Hepatic stellate cell (primary cell): ENCODE data around the gene OGFR.
"Not testable (repeated sequence)": the region's sequence is repeated elsewhere in the genome, so short reads cannot be mapped to it uniquely, and the experiment has no call there.

Experiments
- DNase-seq: peaks from one replicate; pipeline ENCODE4 v3.0.0; 2011; ENCODE audit warnings: low spot score

The OGFR gene

DNA sequence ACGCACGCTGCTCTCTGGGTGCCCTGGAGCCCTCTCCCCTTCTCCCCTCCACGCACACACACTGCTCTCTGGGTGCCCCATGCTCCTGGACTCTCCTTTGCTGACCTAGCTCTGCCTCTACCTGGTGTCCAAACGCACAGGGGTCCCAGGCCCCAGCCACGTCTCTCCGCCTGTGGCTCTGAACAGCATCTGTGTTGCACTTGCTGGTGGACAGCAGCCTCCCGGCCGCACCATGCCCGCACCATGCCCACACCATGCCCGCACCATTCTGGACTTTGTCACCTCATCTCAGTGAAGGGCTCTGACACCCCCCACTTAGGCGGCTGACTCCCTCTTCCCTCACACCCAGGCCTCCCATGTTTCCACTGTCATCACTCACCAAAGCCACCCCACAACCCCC lies 35.2 kb downstream of the OGFR start:
- DNase-seq: no peak

DNA sequence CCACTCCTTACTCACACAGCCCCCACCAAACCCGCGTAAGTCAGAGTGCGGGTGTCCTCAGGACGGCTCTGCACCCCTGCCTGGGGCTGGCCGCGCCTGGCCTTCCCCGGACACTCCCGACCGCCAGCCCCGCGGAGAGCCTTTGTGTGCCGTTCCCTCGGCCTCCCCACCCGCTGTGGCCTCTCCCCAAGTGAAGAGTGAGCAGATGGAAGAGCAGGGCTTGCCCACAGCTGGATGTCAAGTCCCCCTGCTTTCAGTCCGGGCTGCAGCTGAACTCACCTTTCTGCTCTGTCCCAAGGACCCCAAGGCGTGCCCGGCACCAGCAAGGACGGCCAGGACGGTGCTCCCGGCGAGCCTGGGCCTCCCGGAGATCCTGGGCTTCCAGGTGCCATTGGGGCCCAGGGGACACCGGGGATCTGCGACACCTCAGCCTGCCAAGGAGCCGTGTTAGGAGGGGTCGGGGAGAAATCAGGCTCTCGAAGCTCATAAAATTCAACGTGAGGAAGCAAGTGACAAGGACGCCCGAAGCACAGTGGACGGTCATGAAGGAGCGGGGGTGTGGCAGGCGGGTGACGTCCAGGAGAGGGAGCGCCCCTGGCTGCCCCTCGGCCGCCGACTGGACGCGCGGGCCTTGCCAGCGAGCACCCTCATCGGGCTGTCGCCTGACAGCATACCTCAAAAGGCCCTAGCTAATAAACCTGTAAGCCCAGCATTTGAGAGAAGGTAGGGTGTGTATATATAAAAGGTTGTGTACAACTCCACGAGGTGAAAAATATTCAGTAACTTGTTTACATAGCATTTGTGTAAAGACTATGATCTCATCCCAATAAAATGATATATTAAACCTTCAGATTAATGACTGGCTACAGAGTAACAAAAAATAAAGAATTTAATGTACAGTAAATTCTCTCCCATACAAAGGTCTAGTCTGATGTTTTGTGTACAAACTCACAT lies 35.9 kb downstream of the OGFR start:
- no peak for DNase-seq

DNA sequence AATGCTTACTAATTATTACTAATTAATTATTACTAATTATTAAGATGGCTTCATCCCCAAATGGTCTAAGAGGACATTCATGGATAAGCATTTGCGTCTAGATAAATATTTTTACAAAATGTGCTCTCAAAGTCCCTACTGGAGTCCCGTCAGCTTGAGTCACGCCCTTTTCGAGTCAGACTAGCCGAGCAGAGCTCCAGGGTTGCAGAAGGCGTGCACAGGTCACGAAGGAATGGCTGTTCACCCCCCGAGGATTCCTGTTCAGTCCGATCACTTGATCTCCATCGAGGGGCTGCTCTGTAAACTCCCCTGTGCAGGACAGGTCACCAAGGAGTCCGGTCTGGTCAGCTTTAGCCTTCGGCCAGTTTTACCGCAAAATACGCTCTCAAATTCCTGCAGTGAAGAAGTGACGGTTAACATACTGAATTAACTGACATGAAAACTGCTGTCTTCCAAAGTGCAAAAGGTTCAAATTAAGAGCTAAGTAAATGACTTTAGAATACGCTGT lies 37.1 kb downstream of the OGFR start:
- DNase-seq: no peak

DNA sequence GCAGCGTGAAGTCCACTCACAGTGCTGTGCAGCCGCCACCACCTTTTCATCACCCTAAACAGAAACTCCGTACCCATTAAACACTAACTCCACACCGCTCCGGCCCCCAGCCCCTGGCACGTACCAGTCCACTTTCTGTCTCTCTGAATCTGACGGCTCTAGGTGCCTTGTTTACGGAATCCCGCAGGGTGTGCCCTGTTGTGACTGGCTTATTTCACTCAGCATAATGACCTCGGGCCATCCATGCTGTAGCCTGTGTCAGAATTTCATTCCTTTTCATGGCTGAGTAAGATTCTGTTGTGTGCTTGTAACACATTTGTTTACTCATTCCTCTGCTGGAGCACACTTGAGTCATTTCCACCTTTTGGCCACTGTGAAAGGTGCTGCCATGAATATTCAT lies 39.0 kb downstream of the OGFR start:
- DNase-seq: no peak

DNA sequence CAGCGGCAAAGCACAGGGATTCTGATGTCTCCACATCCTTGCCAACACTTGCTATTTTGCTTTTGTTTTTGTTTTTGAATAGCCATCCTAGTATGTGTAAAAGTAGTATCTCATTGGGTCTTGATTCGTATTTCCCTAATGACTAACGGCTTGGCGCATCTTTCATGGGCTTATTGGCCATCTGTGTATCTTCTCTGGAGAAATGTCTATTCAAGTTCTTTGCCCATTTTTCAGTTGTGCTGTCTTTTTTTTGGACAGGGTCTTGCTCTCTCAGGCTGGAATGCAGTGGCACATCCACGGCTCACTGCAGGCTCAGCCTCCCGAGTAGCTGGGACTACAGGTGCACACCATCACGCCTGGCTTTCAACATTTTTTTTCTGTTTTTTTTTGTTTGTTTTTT lies 39.5 kb downstream of the OGFR start:
- no peak for DNase-seq

DNA sequence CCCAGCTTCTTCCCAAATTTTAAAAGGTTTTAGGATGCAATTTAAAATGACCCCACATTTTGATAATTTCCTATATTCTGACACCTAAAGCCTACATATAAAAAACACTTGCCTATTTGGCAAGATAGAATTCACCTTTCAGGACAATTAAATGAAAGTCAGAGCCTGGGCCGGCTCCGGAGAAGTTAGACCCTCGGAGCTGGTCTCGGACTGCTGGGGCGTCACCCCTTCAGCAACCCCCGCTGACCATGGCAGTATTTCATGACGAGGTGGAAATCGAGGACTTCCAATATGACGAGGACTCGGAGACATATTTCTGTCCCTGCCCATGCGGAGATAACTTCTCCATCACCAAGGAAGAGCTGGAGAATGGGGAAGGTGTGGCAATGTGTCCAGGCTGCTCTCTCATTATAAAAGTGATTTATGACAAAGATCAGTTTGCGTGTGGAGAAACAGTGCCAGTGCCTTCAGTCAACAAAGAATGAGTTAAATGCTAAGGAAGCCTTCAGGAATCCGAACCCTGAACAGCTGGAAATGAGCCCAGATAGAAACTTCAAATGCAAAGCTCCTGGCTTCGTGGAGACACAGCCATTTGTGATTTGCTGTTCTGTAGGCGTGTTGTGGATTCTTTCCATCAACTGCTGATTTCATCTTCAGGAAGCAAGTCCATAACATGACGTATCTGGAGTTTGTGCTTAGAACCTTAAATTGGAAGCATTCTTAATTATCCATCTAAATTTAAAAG lies 41.0 kb downstream of the OGFR start:
- no peak for DNase-seq

DNA sequence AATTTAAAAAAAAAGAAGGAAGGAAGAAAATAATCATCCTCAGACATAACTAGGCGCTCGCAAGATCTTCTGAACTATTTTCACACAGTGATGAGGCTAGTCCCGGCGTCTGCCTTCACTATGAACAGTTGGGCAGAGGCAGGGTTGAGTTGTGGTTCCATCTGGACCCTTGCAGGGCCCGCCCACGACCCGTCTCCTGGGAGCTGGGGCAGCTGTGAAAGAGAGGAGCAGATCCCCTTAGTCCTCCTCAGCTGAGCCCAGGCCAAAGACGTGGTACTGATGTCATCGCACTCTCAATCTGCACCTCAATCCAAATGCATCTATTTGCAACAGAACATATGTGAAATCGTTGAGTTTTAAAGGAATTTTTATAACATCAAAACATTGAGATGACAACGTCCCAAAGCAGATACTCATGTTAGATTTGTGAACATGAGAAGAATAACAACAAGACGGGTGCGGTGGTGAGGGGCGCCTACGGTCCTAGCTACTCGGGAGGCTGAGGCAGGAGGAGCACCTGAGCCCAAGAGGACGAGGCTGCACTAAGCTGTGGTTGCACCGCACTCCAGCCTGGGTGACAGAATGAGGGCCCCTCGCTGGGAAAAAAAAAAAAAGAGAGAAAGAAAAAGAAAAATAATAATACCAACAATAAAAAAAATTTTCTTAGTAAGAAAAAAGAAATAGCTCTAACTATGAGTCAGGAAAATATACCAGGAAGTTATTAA lies 41.7 kb downstream of the OGFR start:
- no peak for DNase-seq

DNA sequence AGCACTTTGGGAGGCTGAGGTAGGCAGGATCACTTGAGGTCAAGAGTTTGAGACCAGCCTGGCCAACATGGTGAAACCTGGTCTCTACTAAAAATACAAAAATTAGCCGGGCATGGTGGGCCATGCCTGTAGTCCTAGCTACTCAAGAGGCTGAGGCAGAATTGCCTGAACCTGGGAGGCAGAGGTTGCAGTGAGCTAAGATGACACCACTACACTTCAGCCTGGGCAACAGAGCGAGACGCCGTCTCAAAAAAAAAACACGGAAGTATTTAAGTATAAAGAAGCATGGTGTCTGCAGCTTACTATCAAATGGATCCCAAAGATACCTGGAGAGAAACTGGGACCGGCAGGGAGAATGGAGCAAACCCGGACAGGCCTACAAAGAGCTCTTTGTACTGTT lies 44.3 kb downstream of the OGFR start:
- DNase-seq: not testable (repeated sequence)

DNA sequence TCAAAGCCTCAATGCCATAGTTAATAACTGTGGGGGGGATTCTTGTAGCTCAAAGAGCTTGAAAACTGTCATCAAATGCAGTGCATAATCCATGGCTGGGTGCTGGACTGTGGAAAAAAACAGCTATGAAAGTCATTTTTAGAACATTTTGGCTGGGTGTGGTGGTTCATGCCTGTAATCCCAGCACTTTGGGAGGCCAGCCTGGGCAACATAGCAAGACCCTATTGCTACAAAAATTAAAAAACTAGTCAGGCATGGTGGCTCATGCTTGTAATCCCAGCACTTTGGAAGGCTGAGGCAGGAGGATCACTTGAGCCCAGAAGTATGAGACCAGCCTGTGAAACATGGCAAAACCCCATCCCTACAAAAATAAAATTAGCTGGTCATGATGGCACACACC lies 44.8 kb downstream of the OGFR start:
- no peak for DNase-seq

DNA sequence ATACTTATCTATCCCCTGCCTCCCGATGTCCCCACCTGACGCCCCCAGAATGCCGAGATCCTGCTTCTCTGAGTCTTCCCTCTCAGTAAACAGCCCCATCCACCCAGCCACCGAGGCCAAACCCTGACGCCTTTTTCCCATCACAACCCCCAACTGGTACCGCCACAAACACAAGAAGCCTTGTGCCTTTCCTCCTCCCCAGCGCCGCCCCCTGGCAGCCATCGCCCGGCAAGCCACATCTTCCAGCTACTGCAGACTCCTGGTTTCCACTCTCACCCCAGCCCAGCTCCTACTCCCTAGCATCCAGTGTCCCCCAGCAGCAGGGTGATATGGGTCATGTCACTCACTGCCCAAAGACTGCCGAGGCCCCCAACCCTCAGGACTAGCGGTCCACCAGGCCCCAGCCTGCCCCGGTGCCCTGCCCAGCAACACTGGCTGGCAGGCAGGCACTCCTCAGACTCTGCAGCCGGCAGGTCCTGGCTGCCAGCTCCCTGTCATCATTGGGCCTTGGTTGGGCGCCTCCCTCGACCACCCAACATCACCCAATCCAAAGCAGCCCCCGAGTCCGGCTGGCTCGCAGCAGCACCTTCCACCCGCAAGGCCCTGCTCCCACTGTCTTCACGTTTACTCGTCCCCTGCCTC lies 45.8 kb downstream of the OGFR start:
- no peak for DNase-seq

DNA sequence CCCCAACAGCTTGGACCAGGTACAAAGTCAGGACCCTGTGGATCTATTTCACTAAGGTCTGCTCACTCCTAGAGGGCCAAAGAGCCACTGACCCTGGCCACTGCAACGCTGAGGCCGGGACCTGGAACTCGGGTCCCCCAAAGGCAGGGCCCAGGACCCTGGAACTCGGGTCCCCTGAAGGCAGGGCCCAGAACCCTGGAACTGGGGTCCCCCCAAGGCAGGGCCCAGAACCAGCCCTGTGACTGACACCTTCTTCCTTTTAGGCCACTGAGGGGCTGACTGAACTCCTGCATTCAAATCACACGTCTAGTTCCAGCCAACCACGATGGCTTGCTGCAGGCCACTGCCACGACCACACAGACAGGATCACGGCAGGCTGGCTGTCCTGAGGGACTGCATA lies 47.6 kb downstream of the OGFR start:
- no peak for DNase-seq

DNA sequence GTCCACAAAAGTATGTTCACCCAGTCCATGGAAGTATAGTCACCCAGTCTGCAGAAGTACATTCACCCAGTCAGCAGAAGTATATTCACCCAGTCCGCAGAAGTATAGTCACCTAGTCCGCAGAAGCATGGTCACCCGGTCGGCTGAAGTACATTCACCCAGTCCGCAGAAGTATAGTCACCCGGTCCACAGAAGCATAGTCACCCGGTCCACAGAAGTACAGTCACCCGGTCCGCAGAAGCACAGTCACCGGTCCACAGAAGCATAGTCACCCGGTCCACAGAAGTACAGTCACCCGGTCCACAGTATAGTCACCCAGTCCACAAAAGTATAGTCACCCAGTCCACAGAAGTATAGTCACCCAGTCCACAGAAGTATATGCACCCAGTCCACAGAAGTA lies 48.2 kb downstream of the OGFR start:
- no peak for DNase-seq

DNA sequence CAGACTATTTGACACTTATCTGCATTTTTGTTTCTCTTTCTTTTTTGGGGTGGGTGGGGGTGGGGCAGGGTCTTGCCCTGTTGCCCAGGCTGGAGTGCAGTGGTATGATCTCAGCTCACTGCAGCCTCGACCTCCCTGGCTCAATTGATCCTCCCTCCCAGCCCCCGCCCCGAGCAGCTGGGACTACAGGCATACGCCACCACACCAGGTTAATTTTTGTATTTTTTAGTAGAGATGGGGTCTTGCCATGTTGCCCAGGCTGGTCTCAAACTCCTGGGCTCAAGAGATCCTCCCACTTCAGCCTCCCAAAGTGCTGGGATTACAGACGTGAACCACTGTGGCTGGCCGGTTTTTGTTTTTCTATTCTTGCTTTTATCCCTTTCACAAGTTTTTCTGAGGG lies 48.7 kb downstream of the OGFR start:
- not testable (repeated sequence) for DNase-seq

DNA sequence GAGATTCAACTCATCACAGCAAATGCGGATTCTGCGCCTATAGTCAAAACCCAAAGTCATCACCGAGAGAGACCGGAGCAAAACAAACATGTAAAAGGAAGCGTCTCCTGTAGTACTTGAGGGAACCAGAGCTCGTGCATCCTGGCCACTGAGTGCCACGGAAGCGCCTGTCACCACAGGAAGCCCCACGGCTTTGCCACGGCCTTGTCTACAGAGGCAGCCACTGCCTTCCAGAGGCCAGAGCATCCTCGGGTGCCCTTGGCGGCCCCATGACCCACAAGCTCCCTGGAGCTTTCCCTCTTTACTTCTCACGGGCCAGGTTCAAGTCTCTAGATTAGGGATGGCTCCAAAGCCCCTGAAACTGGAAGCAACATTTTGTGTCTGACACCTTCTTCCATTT lies 49.5 kb downstream of the OGFR start:
- DNase-seq: no peak

DNA sequence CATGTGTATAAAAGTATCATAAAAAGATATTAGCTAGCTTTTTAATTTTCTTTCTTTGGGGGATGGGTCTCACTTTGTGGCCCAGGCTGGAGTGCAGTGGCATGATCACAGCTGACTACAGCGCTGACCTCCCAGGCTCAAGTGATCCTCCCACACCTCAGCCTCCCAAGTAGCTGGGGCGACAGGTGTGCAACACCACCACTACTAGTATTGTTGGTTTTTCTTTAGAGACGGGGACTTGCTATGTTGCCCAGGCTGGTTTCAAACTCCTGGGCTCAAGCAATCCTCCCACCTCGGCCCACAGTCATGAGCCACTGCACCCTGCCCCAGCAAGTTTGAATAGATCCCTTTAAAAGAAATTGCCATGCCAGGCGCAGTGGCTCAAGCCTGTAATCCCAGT lies 50.5 kb downstream of the OGFR start:
- no peak for DNase-seq

DNA sequence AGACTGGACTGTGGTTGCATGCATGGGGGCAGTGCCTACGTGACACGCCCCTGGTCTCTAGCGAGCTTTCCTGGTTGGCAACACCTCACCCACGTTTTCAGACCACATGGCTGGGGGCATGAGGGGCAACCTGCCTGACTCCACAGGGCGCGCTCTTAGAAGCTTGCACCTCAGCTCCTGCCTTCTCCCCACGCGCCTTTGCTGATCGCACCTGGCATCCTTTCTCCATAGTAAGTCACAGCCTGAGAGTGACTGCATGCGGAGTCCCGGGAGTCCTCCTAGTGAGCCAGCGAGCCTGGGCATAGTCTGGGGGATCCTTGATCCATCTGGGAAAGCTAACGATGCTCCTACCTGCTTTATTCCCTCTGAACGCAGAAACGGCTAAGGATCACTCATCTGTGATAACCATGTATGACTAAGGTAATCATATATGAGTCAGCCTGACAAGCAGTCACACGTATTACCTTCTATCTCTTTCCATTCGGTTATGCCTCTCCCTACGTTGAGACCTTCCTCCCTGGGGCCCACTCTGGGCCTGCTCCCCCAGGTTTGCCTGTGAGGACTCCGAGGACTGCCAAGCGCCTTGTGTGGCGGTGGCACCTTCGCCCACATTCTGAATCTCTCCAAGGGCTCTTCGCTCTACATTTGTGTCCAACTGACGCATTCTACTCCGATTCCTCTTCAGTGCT lies 52.4 kb downstream of the OGFR start:
- DNase-seq: no peak

DNA sequence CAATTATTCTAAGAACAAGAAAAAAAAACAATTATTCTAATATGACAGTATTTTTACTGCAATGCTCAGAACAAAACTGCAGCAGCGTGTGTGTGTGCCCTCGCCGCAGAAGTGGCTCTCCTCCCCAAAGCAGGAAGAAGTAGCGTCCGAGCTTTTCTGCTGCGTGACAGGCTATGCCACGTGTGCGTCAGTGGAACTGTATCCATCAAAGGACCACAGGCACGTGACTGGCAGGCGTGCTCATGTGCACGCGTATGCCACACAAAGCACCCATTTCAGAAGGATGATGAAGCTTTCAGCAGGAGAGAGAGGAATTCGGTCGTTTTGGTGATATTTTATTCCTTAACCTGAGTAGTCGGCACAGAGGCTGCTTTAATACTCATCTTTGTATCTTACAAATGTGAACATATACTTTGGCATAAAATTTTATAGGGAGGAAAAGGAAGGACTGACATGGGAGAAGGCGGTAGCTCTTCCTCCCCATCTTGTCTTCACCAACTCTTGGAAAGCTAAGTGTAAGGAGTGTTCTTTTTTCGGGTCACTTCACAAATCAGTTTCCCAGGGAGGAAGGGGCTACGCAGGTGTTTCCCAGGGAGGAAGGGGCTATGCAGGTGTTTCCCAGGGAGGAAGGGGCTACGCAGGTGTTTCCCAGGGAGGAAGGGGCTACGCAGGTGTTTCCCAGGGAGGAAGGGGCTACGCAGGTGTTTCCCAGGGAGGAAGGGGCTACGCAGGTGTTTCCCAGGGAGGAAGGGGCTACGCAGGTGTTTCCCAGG lies 53.6 kb downstream of the OGFR start:
- no peak for DNase-seq

DNA sequence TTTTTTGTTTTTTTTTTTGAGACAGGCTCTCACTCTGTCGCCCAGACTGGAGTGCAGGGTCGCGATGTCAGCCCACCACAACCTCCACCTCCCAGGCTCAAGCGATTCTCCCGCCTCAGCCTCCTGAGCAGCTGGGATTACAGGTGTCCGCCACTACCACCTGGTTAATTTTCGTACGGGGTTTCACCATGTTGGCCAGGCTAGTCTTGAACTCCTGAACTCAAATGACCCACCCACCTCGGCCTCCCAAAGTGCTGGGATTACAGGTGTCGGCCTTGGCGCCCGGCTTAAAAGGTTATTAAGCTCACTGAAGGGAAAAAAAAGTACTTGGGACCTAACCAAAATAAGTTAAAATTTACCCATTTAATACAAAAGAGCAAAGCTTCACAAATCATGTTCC lies 55.1 kb downstream of the OGFR start:
- DNase-seq: no peak

DNA sequence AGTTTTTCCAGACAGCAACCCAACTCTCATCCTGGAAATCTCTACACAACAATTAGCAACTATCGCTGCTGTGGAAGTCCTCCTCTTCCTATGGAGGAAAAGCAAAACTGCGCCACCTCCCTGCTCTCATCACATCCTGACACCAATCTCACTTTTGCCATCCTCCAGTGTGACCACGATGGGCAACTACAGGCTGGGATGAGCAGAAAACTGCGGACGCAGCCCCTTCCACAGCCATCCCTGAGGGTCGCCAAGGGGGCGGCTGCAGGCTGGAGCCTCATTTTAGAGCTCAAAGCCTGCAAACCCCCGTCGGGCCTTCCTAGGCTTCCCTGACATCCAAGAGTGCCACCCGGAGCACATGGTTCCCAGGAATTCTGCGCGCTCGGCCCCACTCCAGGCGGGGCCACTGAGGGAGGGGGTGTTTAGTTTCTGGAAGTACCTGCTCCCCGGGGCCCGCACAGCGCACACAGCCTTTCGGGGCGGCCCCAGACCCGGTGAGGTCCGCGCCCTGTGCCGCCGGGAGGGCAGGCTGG lies 55.8 kb downstream of the OGFR start:
- DNase-seq: no peak

DNA sequence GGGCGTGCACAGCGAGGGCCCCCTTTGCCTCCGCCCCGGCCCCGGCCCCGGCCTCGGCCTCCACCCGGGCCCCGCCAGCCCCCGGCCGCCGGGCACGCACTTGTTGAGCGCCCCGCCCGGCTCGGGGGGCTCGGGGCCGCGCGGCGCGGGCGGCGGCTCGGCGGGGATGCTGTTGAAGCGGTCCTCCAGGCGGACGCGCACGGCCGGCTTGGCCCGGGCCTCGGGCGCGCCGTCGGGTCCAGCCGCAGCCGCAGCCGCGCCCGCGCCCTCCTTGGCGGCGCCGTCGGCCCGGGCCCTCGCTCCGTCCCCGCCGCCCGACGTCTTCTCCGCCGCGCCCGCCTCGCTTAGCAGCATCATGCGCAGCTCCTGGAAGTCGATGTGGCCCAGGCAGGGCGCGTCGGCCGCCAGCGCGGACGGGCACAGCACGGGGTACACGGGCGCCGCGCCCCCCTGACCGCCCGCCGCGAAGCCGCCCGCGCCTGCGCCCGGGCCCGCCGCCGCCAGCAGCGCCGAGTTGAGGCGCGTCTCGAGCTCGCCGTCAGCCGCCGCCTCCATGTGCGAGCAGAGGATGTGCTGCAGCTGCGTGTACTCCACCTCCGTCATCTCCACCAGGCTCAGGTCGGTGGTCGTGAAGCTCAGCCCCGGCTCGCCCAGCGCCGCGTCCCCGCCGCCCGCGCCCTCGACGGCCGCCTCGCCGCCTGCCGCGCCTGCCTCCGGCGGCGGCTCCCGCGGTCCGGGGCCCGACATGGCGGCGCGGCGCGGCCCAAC lies 56.5 kb downstream of the OGFR start:
- no peak for DNase-seq
